GM21447 (cell line): ENCODE data around the gene CTDSP2.
"Not testable (repeated sequence)": the region's sequence is repeated elsewhere in the genome, so short reads cannot be mapped to it uniquely, and the experiment has no call there.

Experiments used
- ATAC-seq: cut with Tn5 transposase; IDR thresholded peaks from one replicate; pipeline ENCODE4 v1.9.1; 2021; ENCODE audit not compliant: unreplicated experiment

Gene CTDSP2

DNA sequence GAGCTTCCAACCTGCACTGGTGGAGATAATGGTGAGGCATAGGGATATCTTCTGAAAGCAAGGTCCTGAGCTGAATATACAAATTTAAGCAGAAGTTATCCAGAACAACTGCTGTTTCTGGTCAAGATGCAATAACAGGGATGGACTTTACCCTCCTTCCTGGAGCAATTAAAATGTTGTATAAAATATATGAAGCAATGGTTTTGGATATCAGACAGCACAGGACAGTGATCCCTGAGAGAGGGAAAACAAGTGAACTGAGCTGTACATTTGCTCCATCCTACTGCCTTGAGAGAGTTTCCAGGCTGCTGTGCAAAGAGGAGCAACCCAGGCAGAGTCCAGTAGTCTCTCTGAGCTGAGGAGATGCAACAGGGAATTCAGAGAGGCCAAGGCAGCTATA, 36.0 kb upstream of the CTDSP2 start:
- ATAC-seq, result no peak

GRCh38 chr12:57881475-57881874, 34.9 kb upstream of the CTDSP2 start:
- ATAC-seq, result no peak

DNA sequence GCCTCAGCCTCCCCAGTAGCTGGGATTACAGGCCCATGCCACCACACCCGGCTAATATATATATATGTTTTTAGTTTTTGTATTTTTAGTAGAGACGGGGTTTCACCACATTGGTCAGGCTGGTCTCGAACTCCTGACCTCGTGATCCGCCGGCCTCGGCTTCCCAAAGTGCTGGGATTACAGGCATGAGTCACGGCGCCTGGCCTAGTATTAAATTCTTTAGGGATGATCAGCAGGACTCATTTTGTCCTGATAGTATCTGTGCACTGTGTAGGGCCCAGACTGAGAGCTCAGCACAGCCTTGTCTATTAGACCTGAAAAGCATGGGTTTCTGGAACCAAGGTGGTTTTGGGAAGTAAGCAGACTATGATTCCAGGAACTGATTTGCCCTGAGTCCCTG, 34.5 kb upstream of the CTDSP2 start:
- not testable (repeated sequence) for ATAC-seq

DNA sequence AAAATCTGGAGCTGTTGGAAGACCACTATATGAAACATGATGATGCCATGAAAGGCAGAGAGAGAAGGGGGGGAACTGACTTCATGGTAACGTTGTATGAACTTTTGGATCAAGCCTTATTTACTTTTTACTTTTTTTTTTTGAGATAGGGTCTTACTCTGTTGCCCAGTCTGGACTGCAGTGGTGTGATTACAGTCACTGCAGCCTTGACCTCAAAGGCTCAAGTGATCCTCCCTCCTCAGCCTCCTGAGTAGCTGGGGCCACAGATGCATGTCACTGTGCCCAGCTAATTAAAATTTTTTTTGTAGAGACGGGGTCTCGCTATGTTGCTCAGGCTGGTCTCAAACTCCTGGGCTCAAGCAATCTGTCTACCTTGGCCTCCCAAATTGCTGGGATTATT, 31.3 kb upstream of the CTDSP2 start:
- ATAC-seq, result no peak

GRCh38 chr12:57875753-57876547, 29.4 kb upstream of the CTDSP2 start:
- no peak for ATAC-seq

- no peak for ATAC-seq
These were observed 27.9 kb upstream of the CTDSP2 start for GRCh38 chr12:57874166-57875108.

GRCh38 chr12:57872362-57872761, 25.8 kb upstream of the CTDSP2 start:
- no peak for ATAC-seq

- ATAC-seq, result no peak
These were observed 23.4 kb upstream of the CTDSP2 start for GRCh38 chr12:57869927-57870318.

GRCh38 chr12:57869298-57869926, 22.9 kb upstream of the CTDSP2 start:
- ATAC-seq, result no peak

- ATAC-seq, result no peak
These were observed 22.3 kb upstream of the CTDSP2 start for GRCh38 chr12:57868851-57869268.

DNA sequence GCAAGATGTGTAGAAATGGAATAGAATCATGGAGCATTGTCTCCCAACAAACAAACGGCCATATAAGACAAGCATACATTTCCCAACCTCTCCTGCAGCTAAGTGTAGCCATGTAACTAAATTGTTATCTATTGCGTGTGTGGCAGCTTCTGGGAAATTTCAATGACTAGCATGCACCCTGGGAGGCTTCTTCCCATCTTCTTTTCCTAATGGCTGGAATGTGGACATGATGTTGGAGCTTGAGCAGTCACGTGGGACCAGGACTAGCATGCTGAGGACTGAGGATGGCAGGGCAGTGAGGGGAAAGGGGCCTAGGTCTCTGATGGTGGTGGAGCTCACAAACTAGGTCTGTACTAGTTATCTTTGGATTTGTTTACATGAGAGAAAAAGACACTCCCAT, 21.7 kb upstream of the CTDSP2 start:
- ATAC-seq, result no peak

DNA sequence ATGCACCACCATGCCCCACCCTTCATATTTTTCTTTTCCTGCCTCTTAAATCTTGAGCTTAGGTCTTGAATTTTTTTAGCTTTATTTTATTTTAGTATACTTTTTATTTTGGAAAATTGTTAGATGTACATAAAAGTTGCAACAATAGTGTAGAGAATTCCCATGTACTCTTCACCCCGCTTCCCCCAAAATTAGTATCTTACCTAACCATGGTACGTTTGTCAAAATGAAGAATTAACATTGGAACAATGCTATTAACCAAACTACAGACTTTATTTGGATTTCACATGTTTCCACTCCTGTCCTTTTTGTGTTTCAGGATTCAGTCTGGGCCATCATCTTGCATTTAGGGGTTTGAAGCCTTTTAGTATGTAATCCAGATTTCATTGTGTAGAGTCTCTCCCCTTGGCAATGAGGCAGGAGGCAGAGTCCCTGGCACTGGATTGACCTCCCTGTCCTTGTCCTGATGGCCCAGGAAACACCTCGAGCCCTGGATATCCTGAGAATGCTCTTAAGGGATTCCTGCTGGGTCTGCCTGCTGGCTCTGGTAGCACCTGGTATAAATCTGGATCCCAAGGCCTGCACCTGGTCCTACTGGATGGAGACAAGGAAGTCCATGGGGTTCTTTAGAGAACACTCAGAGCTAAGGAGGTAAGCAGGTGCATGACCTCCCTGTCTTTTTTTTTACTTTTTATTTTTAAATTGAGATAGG, 19.9 kb upstream of the CTDSP2 start:
- no peak for ATAC-seq

- no peak for ATAC-seq
These were observed 18.7 kb upstream of the CTDSP2 start for GRCh38 chr12:57865084-57865751.

DNA sequence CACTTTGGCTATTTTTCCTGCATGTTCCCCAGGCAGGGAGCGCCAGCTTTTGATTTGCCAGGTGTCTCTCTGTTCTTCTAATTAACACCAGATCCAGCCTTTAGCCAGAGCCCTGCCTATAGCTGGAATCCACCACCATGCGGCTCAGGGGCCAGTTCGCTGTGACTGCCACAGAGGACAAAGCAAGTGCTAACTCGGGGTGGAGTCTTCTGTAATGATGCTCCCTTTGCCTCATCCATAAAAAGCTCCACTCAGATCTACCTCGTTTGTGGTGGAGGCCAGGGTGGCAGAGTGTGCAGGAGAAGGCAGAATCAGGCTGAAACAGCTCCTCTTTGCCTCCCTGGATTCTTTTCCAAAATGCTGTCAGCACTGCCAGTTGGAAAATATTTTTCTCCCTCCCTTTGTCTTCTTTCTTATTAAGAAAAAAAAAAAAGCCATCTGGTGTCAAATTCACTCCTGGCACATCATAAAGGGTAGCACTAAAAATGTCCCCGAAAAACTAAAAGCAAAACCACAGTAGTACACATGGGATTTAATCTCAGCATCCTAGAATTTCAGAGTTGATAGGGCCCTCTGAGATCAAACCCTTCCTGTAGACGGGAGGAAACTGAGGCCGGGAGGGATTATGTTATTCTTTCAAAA, 18.0 kb upstream of the CTDSP2 start:
- ATAC-seq, result no peak

DNA sequence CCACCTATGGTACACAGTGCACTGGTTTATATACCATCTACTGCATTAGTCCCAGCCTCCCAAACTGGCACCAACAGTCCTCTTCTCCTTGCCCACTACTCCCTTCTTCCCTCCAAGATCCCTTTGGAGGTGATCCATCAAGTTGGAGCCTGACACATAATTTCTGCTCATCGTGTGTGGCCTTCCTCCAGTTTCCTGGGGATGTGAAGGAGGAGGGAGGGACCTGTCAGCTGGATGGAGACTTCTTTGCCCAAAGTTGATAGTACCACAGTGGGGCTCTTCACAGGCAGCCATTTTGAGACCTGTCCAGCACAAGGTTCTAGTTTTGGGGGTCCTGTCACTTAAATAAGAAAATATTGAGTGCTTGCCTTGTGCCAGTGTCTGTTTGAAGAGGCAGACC, 17.1 kb upstream of the CTDSP2 start:
- ATAC-seq, result no peak

GRCh38 chr12:57861967-57862366, 15.4 kb upstream of the CTDSP2 start:
- no peak for ATAC-seq

GRCh38 chr12:57860883-57861282, 14.4 kb upstream of the CTDSP2 start:
- ATAC-seq, result not testable (repeated sequence)

- ATAC-seq, result no peak
These were observed 12.6 kb upstream of the CTDSP2 start for GRCh38 chr12:57859121-57859520.

GRCh38 chr12:57858123-57858522, 11.6 kb upstream of the CTDSP2 start:
- not testable (repeated sequence) for ATAC-seq

- no peak for ATAC-seq
These were observed 8.4 kb upstream of the CTDSP2 start for GRCh38 chr12:57854965-57855364.
